ENCODE data around the gene KLHL6.

KLHL6 gene

DNA sequence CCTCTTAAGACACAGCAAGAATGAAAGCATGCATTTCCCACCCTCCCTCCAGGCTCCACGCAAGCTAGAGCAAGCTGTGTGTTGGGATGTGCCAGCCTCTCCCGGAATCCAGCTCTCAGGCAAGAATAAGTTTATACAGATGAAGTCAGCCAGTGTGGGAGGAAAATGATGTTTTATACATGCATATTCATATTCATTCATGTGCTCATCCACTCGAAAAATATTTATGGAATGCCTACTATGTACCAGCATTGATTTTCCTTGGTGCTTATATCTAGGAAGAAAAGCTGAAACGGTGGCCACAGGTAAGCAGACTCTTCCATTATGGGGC, 62.7 kb downstream of the KLHL6 start:
- TF ChIP-seq, protein P1, sequence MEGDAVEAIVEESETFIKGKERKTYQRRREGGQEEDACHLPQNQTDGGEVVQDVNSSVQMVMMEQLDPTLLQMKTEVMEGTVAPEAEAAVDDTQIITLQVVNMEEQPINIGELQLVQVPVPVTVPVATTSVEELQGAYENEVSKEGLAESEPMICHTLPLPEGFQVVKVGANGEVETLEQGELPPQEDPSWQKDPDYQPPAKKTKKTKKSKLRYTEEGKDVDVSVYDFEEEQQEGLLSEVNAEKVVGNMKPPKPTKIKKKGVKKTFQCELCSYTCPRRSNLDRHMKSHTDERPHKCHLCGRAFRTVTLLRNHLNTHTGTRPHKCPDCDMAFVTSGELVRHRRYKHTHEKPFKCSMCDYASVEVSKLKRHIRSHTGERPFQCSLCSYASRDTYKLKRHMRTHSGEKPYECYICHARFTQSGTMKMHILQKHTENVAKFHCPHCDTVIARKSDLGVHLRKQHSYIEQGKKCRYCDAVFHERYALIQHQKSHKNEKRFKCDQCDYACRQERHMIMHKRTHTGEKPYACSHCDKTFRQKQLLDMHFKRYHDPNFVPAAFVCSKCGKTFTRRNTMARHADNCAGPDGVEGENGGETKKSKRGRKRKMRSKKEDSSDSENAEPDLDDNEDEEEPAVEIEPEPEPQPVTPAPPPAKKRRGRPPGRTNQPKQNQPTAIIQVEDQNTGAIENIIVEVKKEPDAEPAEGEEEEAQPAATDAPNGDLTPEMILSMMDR (IDR thresholded peaks at IDR 0.05; ENCODE audit: low read depth, low read length): no peak

DNA sequence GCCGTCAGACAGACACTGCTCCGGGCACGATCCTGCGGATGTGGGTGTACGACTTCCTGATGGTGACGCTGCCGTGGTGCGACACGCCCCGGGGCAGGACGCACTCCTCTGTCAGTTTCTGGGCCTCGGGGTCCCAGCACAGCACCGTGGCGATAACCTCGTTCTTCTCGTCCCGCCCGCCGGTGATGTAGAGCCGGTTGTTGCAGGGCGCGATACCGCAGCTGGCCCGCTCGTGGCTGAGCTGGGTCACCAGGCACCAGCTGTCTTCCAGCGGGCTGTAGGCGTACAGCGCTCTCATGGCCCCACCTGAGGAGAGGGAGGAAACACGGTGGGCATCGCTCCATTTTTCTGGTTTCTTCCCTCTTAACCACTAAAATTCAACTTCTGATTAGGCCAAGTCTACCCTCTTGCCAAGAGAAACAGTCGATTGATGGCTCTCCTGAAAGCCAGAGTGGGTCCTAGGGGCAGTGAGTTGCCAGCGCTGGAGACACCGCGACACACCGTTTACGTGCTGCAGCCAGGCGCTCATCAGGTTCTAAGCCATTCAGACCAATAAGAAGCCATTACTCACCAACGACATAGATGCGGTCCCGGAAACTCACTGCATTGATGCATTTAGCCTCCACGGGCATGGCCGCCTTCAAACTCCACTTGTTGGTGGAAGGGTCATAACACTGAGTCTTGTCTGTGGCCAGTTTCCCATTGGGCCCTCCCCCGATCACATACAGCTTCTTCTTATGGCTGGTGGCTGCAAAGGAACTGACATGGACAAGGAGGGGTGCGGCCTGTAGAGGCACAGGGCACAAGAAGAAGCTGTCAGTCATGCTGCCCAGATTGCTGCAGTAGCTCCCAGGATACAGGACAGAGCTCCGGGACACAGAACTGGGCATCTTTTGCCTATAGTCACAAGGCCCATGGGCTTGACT, 63.3 kb downstream of the KLHL6 start:
- no peak overlapping the region for H3K4me3 ChIP-seq (ENCODE audit: low read depth, low read length)
- TF ChIP-seq, protein P1 (IDR thresholded peaks at IDR 0.05; ENCODE audit: low read depth, low read length): no peak

More for the DNA sequence above, 62.7 kb downstream of the KLHL6 start:
- no peak overlapping the region for H3K4me3 ChIP-seq (ENCODE audit: low read depth, low read length)

DNA sequence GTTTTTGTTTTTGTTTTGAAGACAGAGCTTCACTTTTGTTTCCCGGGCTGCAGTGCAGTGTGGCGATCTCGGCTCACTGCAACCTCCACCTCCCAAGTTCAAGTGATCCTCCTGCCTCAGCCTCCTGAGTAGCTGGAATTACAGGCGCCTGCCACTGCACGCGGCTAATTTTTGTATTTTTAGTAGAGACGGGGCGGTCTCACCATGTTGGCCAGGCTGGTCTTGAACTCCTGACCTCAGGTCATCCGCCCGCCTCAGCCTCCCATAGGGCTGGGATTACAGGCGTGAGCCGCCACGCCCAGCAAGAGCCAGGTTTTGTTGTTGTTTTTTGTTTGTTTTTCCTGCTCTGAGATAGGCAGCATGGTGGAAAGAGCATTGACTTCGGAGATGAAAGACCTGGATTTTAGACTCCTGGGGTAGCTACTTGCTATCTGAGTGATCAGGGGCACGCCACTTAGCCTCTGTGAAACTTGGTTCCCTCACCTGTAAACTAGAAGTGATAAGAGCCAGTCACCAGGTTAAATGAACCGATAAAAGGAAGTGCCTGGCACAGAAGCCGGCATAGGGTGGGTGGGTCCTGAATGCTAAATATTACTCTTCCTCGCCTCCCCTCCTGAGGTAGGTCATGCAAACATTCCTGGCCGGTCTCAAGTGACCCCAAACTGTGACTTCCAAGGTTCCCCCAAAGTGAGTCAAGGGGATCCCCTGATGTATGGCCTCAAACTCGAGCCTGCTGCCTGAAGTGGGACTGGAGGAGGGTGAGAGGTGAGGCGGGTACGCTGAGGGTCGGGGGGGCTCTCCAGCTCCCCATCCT, 64.2 kb downstream of the KLHL6 start:
- H3K4me3 ChIP-seq (ENCODE audit: low read depth, low read length): no peak overlapping the region
- TF ChIP-seq, protein P1 (IDR thresholded peaks at IDR 0.05; ENCODE audit: low read depth, low read length): no peak

DNA sequence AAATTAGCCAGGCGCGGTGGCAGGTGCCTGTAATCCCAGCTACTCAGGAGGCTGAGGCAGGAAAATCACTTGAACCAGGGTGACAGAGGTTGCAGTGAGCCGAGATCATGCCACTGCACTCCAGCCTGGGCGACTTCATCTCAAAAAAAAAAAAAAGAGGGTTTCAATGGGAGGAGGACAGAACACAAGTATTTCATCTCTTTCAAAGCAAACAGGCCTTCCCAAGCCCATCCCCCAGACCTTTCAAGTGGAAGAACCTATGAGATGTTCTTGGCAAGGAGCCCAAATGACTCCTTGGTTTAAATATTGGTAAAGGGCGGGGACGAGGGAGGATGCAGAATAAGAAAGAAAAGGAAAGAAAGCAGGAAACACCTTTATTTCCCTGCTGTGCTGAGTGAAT, 64.9 kb downstream of the KLHL6 start:
- TF ChIP-seq, protein P1 (IDR thresholded peaks at IDR 0.05; ENCODE audit: low read depth, low read length): no peak

DNA sequence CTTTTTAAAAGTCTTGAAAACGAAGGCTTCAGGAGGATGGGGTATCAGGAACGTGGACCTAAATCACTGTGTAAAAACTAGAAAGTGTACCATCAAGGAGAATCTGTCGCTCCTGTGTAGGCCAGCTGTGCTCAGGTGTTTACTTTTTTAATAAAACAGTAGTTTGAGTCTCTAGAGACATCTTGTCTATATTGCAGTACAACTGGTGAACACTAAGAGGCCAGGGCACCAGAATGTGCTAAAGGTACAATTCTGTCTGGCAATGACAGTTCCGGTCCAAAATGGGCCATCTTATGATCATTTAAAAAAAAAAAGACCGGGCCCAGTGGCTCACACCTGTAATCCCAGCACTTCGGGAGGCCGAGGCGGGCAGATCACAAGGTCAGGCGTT, 65.3 kb downstream of the KLHL6 start:
- TF ChIP-seq, protein P1 (IDR thresholded peaks at IDR 0.05; ENCODE audit: low read depth, low read length): no peak
- no peak overlapping the region for H3K4me3 ChIP-seq (ENCODE audit: low read depth, low read length)

More for the DNA sequence above, 64.9 kb downstream of the KLHL6 start:
- no peak overlapping the region for H3K4me3 ChIP-seq (ENCODE audit: low read depth, low read length)

DNA sequence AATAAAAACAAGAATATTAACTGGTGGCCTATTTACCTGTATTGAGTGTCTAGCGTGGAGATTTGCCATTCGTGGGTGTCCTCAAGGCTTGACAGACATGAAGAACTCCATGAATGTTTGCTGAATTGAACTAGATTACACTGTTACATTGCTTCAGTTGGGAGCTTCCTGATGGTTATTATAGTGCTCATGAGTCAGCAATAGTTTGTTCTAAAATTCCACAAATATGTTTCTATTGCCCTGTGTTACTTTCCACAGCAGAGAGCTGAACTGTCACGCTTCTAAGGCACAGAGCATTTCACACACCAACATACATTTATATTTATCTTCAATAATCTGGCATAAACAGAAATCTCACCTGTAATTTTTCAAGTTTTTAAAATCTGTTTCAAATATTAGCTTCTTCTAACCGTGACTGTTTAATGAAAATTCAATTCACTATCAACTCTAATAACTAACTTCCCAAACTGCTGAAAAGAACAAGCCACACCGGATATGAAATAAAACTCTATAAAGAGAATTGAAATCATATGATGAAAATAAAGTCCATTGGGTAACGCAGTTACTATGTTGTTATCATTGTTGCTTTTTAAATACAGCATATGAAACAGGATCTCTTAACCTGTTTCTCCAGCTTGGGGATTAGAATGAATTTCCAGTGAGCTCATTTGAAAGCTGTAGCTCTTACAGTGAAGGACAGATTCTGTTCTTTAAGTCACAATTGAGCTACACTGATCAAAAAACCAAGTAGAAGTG, 65.9 kb downstream of the KLHL6 start:
- H3K4me3 ChIP-seq (ENCODE audit: low read depth, low read length): no peak overlapping the region
- TF ChIP-seq, protein P1 (IDR thresholded peaks at IDR 0.05; ENCODE audit: low read depth, low read length): no peak

Data from WI38 (cell line).